HL-60 (cell line): ENCODE results near the gene DENND1A.
"Not testable (repeated sequence)": the region's sequence is repeated elsewhere in the genome, so short reads cannot be mapped to it uniquely, and the experiment has no call there.

ENCODE experiments used
- DNase-seq, 2 experiments: peaks; one replicate each; pipeline ENCODE4 v3.0.0-alpha.2; 2010 to 2020; ENCODE audit warnings: low read depth in 1 of 2, low spot score in 1 of 2
- H3K27ac ChIP-seq: fragments of 250-450 bp; sonication (Bioruptor Pico); replicated peaks from 2 replicates; pipeline ENCODE4 v1.5.1; 2020; ENCODE audit warnings: mild to moderate bottlenecking, moderate library complexity
- H3K27me3 ChIP-seq: fragments of 250-450 bp; sonication (Bioruptor Pico); 2 replicates; pipeline ENCODE4 v1.5.1; 2021; ENCODE audit warnings: mild to moderate bottlenecking, moderate library complexity; ENCODE audit not compliant: insufficient read depth, poor library complexity, severe bottlenecking
- H3K4me3 ChIP-seq: replicated peaks from 2 replicates; pipeline ENCODE4 v1.5.1; 2011; ENCODE audit warnings: mild to moderate bottlenecking, control low read depth, low read length; ENCODE audit not compliant: insufficient read depth
- CTCF ChIP-seq: IDR thresholded peaks from one replicate; pipeline ENCODE4 v1.5.1; 2011; ENCODE audit warnings: low read length, control low read depth, inconsistent platforms; ENCODE audit not compliant: insufficient read depth
- GABPA ChIP-seq: IDR thresholded peaks from 2 replicates; pipeline ENCODE4 v1.6.1; 2012; ENCODE audit warnings: low read depth
- POLR2AphosphoS5 ChIP-seq: IDR thresholded peaks from 2 replicates; pipeline ENCODE4 v1.6.1; 2012; ENCODE audit warnings: low read depth
- REST ChIP-seq: IDR thresholded peaks from 2 replicates; pipeline ENCODE4 v1.6.1; 2012; ENCODE audit warnings: low read depth; ENCODE audit not compliant: insufficient replicate concordance
- SPI1 ChIP-seq: IDR thresholded peaks from 2 replicates; pipeline ENCODE4 v1.6.1; 2012; ENCODE audit warnings: low read depth, mild to moderate bottlenecking, borderline replicate concordance

Gene DENND1A

GRCh38 chr9:123637945-123638634 is 291.8 kb downstream of the DENND1A start:
- TF ChIP-seq CTCF = no peak
- TF ChIP-seq POLR2AphosphoS5 = peak; percentile 56; the same call in 1 of the 2 replicates
- 0 out of 2 replicates have a peak, but pooled peaks have one; percentile 15 for TF ChIP-seq GABPA
- no peaks in the 10 kb centered on the region for H3K27me3 ChIP-seq
- peak overlapping the region; percentile 4; the same call in 1 of the 2 replicates for H3K27ac ChIP-seq
- DNase-seq = peak; percentile 14 to 72
- H3K4me3 ChIP-seq = no peak overlapping the region

GRCh38 chr9:123637606-123637944 is 292.4 kb downstream of the DENND1A start:
- TF ChIP-seq SPI1 = no peak
- Histone ChIP-seq H3K4me3 (no peak overlapping the region), H3K27me3 (no peaks in the 10 kb centered on the region), H3K27ac (peak overlapping the region; percentile 4; the same call in 1 of the 2 replicates)
- DNase-seq = no peak

GRCh38 chr9:123636805-123637204 is 293.1 kb downstream of the DENND1A start:
- H3K27me3 ChIP-seq, DNase-seq, H3K27ac ChIP-seq, H3K4me3 ChIP-seq: not testable (repeated sequence)

- H3K27me3 ChIP-seq = no peaks in the 10 kb centered on the region
- no peak for DNase-seq
- H3K4me3 ChIP-seq = no peak overlapping the region
- H3K27ac ChIP-seq = no peak overlapping the region
- no peak for TF ChIP-seq GABPA
- TF ChIP-seq SPI1 = no peak
- no peak for TF ChIP-seq CTCF
- no peak for TF ChIP-seq REST
- no peak for TF ChIP-seq POLR2AphosphoS5
These were observed 298.1 kb downstream of the DENND1A start for GRCh38 chr9:123631862-123632261.

GRCh38 chr9:123630233-123630632 is 299.7 kb downstream of the DENND1A start:
- TF ChIP-seq REST (no peak), SPI1 (no peak), CTCF (no peak), POLR2AphosphoS5 (no peak), GABPA (no peak)
- no peaks in the 10 kb centered on the region for H3K27me3 ChIP-seq
- DNase-seq = no peak
- no peak overlapping the region for H3K4me3 ChIP-seq
- H3K27ac ChIP-seq = no peak overlapping the region
